ENCODE measurements around the gene GPR78.

Gene GPR78

GRCh38 chr4:8596891-8597290 lies 16.7 kb downstream of the GPR78 start:
- no peaks in the 10 kb centered on the region for H3K4me1 Mint-ChIP-seq
- H3K9me3 Mint-ChIP-seq, result no peaks in the 10 kb centered on the region
- no peak overlapping the region for H3K27ac Mint-ChIP-seq
- no peaks in the 10 kb centered on the region for H3K36me3 Mint-ChIP-seq
- no peak overlapping the region for H3K4me3 Mint-ChIP-seq
- peaks cover 7% of the 10 kb centered on the region for H3K27me3 Mint-ChIP-seq

- Mint-ChIP-seq H3K27ac (no peak overlapping the region), H3K4me1 (no peaks in the 10 kb centered on the region), H3K27me3 (peaks cover 7% of the 10 kb centered on the region), H3K4me3 (no peak overlapping the region), H3K9me3 (no peaks in the 10 kb centered on the region), H3K36me3 (no peaks in the 10 kb centered on the region)
These were observed 17.1 kb downstream of the GPR78 start for GRCh38 chr4:8597319-8597718.

GRCh38 chr4:8597791-8598190 lies 17.6 kb downstream of the GPR78 start:
- no peak overlapping the region for H3K4me3 Mint-ChIP-seq
- H3K27me3 Mint-ChIP-seq, result peaks cover 7% of the 10 kb centered on the region
- no peaks in the 10 kb centered on the region for H3K9me3 Mint-ChIP-seq
- no peaks in the 10 kb centered on the region for H3K36me3 Mint-ChIP-seq
- no peak overlapping the region for H3K27ac Mint-ChIP-seq
- no peaks in the 10 kb centered on the region for H3K4me1 Mint-ChIP-seq

GRCh38 chr4:8598391-8599090 lies 18.3 kb downstream of the GPR78 start:
- H3K9me3 Mint-ChIP-seq, result no peaks in the 10 kb centered on the region
- no peaks in the 10 kb centered on the region for H3K36me3 Mint-ChIP-seq
- H3K27me3 Mint-ChIP-seq, result peaks cover 7% of the 10 kb centered on the region
- no peak overlapping the region for H3K27ac Mint-ChIP-seq
- H3K4me3 Mint-ChIP-seq, result no peak overlapping the region
- H3K4me1 Mint-ChIP-seq, result no peaks in the 10 kb centered on the region

GRCh38 chr4:8599091-8599460 lies 18.9 kb downstream of the GPR78 start:
- Mint-ChIP-seq H3K4me3 (no peak overlapping the region), H3K9me3 (no peaks in the 10 kb centered on the region), H3K27ac (no peak overlapping the region), H3K4me1 (no peaks in the 10 kb centered on the region), H3K27me3 (peaks cover 7% of the 10 kb centered on the region), H3K36me3 (no peaks in the 10 kb centered on the region)

GRCh38 chr4:8599657-8600056 lies 19.5 kb downstream of the GPR78 start:
- peaks cover 2% of the 10 kb centered on the region for H3K27me3 Mint-ChIP-seq
- no peak overlapping the region for H3K27ac Mint-ChIP-seq
- H3K36me3 Mint-ChIP-seq, result no peaks in the 10 kb centered on the region

GRCh38 chr4:8600266-8600665 lies 20.1 kb downstream of the GPR78 start:
- H3K9me3 Mint-ChIP-seq, result no peaks in the 10 kb centered on the region
- H3K4me3 Mint-ChIP-seq, result no peak overlapping the region
- H3K27ac Mint-ChIP-seq, result no peak overlapping the region
- H3K4me1 Mint-ChIP-seq, result no peaks in the 10 kb centered on the region
- H3K27me3 Mint-ChIP-seq, result peaks cover 2% of the 10 kb centered on the region
- no peaks in the 10 kb centered on the region for H3K36me3 Mint-ChIP-seq

More at GRCh38 chr4:8599657-8600056, 19.5 kb downstream of the GPR78 start:
- Mint-ChIP-seq H3K4me3 (no peak overlapping the region), H3K4me1 (no peaks in the 10 kb centered on the region), H3K9me3 (no peaks in the 10 kb centered on the region)

- Mint-ChIP-seq H3K27ac (no peak overlapping the region), H3K9me3 (no peaks in the 10 kb centered on the region), H3K4me1 (no peaks in the 10 kb centered on the region), H3K27me3 (peaks cover under 1% of the 10 kb centered on the region), H3K4me3 (no peak overlapping the region), H3K36me3 (no peaks in the 10 kb centered on the region)
These were observed 20.5 kb downstream of the GPR78 start for GRCh38 chr4:8600686-8601085.

- no peaks in the 10 kb centered on the region for H3K36me3 Mint-ChIP-seq
- H3K9me3 Mint-ChIP-seq, result no peaks in the 10 kb centered on the region
- no peaks in the 10 kb centered on the region for H3K4me1 Mint-ChIP-seq
- no peak overlapping the region for H3K4me3 Mint-ChIP-seq
- no peak overlapping the region for H3K27ac Mint-ChIP-seq
- no peaks in the 10 kb centered on the region for H3K27me3 Mint-ChIP-seq
These were observed 20.9 kb downstream of the GPR78 start for GRCh38 chr4:8601086-8601485.

- no peaks in the 10 kb centered on the region for H3K4me1 Mint-ChIP-seq
- H3K36me3 Mint-ChIP-seq, result no peaks in the 10 kb centered on the region
- no peaks in the 10 kb centered on the region for H3K27me3 Mint-ChIP-seq
- H3K9me3 Mint-ChIP-seq, result no peaks in the 10 kb centered on the region
- H3K4me3 Mint-ChIP-seq, result no peak overlapping the region
- H3K27ac Mint-ChIP-seq, result no peak overlapping the region
These were observed 21.4 kb downstream of the GPR78 start for GRCh38 chr4:8601556-8601955.

- no peak overlapping the region for H3K4me3 Mint-ChIP-seq
- H3K9me3 Mint-ChIP-seq, result no peaks in the 10 kb centered on the region
- H3K4me1 Mint-ChIP-seq, result no peaks in the 10 kb centered on the region
- H3K27ac Mint-ChIP-seq, result no peak overlapping the region
- H3K36me3 Mint-ChIP-seq, result no peaks in the 10 kb centered on the region
- no peaks in the 10 kb centered on the region for H3K27me3 Mint-ChIP-seq
These were observed 22.7 kb downstream of the GPR78 start for GRCh38 chr4:8602686-8603430.

GRCh38 chr4:8603931-8604330 lies 23.7 kb downstream of the GPR78 start:
- Mint-ChIP-seq H3K27ac (no peak overlapping the region), H3K27me3 (no peaks in the 10 kb centered on the region), H3K4me1 (no peaks in the 10 kb centered on the region), H3K4me3 (no peak overlapping the region), H3K36me3 (no peaks in the 10 kb centered on the region), H3K9me3 (no peaks in the 10 kb centered on the region)

- no peak overlapping the region for H3K27ac Mint-ChIP-seq
- H3K4me3 Mint-ChIP-seq, result no peak overlapping the region
- H3K4me1 Mint-ChIP-seq, result no peaks in the 10 kb centered on the region
- no peaks in the 10 kb centered on the region for H3K36me3 Mint-ChIP-seq
- H3K9me3 Mint-ChIP-seq, result no peaks in the 10 kb centered on the region
- H3K27me3 Mint-ChIP-seq, result peaks cover 3% of the 10 kb centered on the region
These were observed 25.1 kb downstream of the GPR78 start for GRCh38 chr4:8605289-8605688.

- Mint-ChIP-seq H3K36me3 (no peaks in the 10 kb centered on the region), H3K4me1 (no peaks in the 10 kb centered on the region), H3K27ac (no peak overlapping the region), H3K9me3 (no peaks in the 10 kb centered on the region), H3K4me3 (no peak overlapping the region), H3K27me3 (peaks cover 3% of the 10 kb centered on the region)
These were observed 26.3 kb downstream of the GPR78 start for GRCh38 chr4:8606476-8606875.

- Mint-ChIP-seq H3K4me3 (no peak overlapping the region), H3K27me3 (peaks cover 5% of the 10 kb centered on the region), H3K27ac (no peak overlapping the region), H3K4me1 (no peaks in the 10 kb centered on the region), H3K36me3 (no peaks in the 10 kb centered on the region), H3K9me3 (no peaks in the 10 kb centered on the region)
These were observed 26.8 kb downstream of the GPR78 start for GRCh38 chr4:8606966-8607365.

- Mint-ChIP-seq H3K9me3 (no peaks in the 10 kb centered on the region), H3K27me3 (peaks cover 5% of the 10 kb centered on the region), H3K27ac (no peak overlapping the region), H3K4me1 (no peaks in the 10 kb centered on the region), H3K36me3 (no peaks in the 10 kb centered on the region), H3K4me3 (no peak overlapping the region)
These were observed 27.6 kb downstream of the GPR78 start for GRCh38 chr4:8607603-8608481.

Measured in activated naive CD4-positive, alpha-beta T cell treated with anti-CD3 and anti-CD28 coated beads, Interleukin-2, amount 50 U/mL, for 24 hours (primary cell).